Measurements from ENCODE around the gene PSENEN. TPM values are rescaled to one million over a fixed set of nuclear protein-coding genes. Genes with fewer than 3 reads are reported as not detected.

The PSENEN gene
- total and polyA plus RNA-seq, 11 donors, result 25.2 to 95.1 (median 42.3) TPM

DNA sequence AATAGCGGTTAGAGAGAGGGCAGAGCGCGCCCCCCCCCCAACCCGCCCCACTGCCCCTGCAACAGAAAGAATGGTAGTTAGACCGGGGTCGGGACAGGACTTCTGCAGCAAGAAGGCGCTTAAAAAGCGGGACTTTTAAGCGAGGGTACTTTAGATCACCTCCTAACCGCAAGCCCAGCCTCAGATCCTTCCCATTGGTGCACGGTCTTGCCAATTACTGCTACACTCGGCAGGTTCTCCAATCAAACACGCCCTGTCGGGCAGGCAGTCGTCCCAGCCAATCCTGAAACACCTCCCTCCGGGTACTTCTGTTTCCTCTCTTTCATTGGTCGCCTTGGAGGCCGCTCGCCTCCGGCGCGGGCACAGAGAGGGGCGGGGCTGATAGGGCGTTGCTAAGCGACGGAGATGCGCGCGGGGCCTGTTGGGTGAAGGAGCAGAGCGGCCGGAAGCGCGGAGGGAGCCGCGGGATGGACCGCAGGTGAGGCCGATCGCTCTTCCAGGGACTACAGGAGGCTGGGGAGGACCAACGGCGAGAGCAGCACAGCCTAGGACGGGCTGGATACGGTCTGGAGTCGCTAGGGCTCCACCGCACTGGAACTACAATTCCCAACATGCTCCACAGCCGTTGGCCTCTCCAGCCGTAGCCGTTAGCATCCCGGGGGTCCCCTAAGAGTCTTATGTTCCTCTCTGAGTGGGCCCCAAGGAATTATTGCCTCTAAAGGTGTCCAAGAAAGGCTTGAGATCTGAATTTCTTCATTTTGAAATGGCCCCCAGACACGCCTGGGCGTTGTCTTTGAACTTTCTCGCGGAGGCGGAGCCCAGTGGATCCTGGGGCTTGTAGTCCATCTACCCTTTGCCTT, 12.5 kb downstream of the PSENEN start, which contains the start of gene PROSER3:
PROSER3 (plus strand) TSS at position 428 of the 860 bp plus-strand sequence; CDS start at position 468, 40 bp downstream.
- peaks cover 0 to 51% (median 37%) of the 10 kb centered on the region in 12 donors for H3K4me1 ChIP-seq
- intact Hi-C loops (cut with DNase I), result loop anchor here in 2 of 10 donors (1.0 to 10.0 kb wide), 4 partner anchors 17 to 387 kb away; partner anchors contain the start of genes ARHGAP33 (in 1 of the 2) and CAPNS1 (in 1 of the 2)
- WGBS, 4 donors, result 0 to 1% (median 0%) methylated on average over 22 to 53 of the region's 53 CpGs

DNA sequence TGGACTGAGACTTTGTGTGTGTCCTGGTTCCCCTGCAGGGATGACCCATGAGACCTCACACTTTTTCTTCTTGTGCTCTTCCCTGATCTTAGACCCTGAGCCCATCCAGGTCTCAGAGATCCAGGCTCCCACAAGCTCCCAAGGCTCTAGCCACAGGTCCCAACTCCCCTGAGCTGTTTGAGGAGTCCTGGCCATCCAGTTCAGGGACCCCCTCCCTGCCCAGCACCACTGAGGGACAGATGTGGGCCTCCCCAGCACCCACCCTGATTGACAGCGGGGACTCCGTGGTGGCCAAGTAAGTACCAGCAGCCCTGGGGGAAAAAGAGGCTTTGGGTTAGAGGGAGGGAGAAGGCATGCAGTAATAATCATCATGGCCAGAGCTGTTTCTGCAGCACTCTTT, 14.2 kb downstream of the PSENEN start:
- 84 to 98% (median 93%) methylated on average over 2 of the region's 2 CpGs for WGBS, 4 donors
- no peak for TF ChIP-seq POLR2A (IDR thresholded peaks at IDR 0.05)
- TF ChIP-seq, protein P1, sequence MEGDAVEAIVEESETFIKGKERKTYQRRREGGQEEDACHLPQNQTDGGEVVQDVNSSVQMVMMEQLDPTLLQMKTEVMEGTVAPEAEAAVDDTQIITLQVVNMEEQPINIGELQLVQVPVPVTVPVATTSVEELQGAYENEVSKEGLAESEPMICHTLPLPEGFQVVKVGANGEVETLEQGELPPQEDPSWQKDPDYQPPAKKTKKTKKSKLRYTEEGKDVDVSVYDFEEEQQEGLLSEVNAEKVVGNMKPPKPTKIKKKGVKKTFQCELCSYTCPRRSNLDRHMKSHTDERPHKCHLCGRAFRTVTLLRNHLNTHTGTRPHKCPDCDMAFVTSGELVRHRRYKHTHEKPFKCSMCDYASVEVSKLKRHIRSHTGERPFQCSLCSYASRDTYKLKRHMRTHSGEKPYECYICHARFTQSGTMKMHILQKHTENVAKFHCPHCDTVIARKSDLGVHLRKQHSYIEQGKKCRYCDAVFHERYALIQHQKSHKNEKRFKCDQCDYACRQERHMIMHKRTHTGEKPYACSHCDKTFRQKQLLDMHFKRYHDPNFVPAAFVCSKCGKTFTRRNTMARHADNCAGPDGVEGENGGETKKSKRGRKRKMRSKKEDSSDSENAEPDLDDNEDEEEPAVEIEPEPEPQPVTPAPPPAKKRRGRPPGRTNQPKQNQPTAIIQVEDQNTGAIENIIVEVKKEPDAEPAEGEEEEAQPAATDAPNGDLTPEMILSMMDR (IDR thresholded peaks at IDR 0.05), result no peak
- Histone ChIP-seq H3K4me3 (no peak overlapping the region), H3K27me3 (no peaks in the 10 kb centered on the region), H3K9me3 (no peaks in the 10 kb centered on the region), H3K36me3 (peaks cover 0 to 35% (median 25%) of the 10 kb centered on the region in 9 donors), H3K27ac (no peak overlapping the region), H3K4me1 (peaks cover 0 to 46% (median 36%) of the 10 kb centered on the region in 12 donors)
- ATAC-seq, result no peak
- intact Hi-C loops (cut with DNase I), result loop anchor here in 2 of 10 donors (5.0 to 10.0 kb wide), 2 partner anchors 173 to 385 kb away; partner anchors contain the start of gene CAPNS1 (in 1 of the 2)
- peak in 1 of 5 donors; percentile 28 for DNase-seq

More for the DNA sequence above, 12.5 kb downstream of the PSENEN start, which contains the start of gene PROSER3:
- no peaks in the 10 kb centered on the region for H3K27me3 ChIP-seq
- ATAC-seq (peak; percentile 75 to 89 (median 82)), DNase-seq (peak; percentile 98 to 99 (median 99))
- no peaks in the 10 kb centered on the region for H3K9me3 ChIP-seq
- peaks cover 0 to 35% (median 26%) of the 10 kb centered on the region in 9 donors for H3K36me3 ChIP-seq
- H3K4me3 ChIP-seq, result peak within 1 kb of the TSS; percentile 68 to 99 (median 86)
- TF ChIP-seq, protein P1 (IDR thresholded peaks at IDR 0.05), result no peak
- TF ChIP-seq POLR2A (IDR thresholded peaks at IDR 0.05), result peak in 1 of 2 donors; percentile 63
- H3K27ac ChIP-seq, result peak within 1 kb of the TSS; percentile 88 to 100 (median 96)

DNA sequence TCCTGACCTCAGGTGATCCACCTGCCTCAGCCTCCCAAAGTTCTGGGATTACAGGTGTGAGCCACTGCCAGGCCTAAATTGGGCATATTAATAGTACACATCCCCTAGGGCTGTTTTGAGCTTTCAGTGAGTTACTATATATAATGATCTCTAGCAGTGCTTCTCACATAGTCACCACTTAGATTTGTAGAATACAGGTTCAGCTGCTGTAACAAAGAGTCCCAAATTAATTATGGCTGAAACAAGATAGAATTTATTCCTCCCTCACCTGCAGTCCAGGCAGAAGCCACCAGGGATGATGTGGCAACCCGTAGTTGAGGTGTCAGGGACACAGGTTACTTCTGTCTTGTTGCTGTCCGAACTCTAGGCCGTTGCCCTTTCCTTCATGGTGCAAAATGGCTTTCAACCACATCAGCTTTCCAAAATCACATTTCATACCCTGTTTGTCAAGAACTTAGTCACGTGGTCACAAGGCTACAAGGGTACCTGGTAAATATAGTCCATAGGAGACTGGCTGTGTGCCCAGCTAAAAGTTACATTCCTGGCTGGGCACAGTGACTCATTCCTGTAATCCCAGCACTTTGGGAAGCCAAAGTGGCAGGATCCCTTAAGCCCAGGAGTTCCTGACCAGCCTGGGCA, 15.4 kb downstream of the PSENEN start:
- Histone ChIP-seq H3K4me1 (peaks cover 0 to 35% (median 25%) of the 10 kb centered on the region in 12 donors), H3K4me3 (no peak overlapping the region), H3K27me3 (no peaks in the 10 kb centered on the region), H3K9me3 (no peaks in the 10 kb centered on the region), H3K36me3 (peaks cover 0 to 46% (median 33%) of the 10 kb centered on the region in 9 donors), H3K27ac (peak overlapping the region in 1 of 12 donors; percentile 47)
- 85 to 90% (median 88%) methylated on average over 4 of the region's 4 CpGs for WGBS, 4 donors
- DNase-seq (peak in 1 of 5 donors; percentile 49), ATAC-seq (no peak)
- intact Hi-C loops (cut with DNase I), result no loop called here
- TF ChIP-seq, protein P1 (IDR thresholded peaks at IDR 0.05), result no peak
- no peak for TF ChIP-seq POLR2A (IDR thresholded peaks at IDR 0.05)
